GM19395 (cell line): ENCODE measurements around the gene TNFSF11.

Source experiments
- ATAC-seq: cut with Tn5 transposase; IDR thresholded peaks from one replicate; pipeline ENCODE4 v1.9.1; 2021; ENCODE audit warnings: mild to moderate bottlenecking, moderate library complexity; ENCODE audit not compliant: unreplicated experiment

The TNFSF11 gene

GRCh38 chr13:42574011-42574410 is at the start of gene TNFSF11:
Gene TNFSF11, plus strand, starts transcription at chr13:42574152. Its CDS starts 152 bp downstream, at chr13:42574304.
- peak; percentile 16 for ATAC-seq

- ATAC-seq = peak; percentile 74
Observed at GRCh38 chr13:42524487-42525034, 49.4 kb upstream of the TNFSF11 start.

- no peak for ATAC-seq
Observed at GRCh38 chr13:42525035-42525504, 48.9 kb upstream of the TNFSF11 start.

GRCh38 chr13:42526276-42526675 is 47.7 kb upstream of the TNFSF11 start:
- no peak for ATAC-seq

- no peak for ATAC-seq
Observed at GRCh38 chr13:42526804-42527203, 47.1 kb upstream of the TNFSF11 start.

- no peak for ATAC-seq
Observed at GRCh38 chr13:42532561-42533335, 41.2 kb upstream of the TNFSF11 start.

GRCh38 chr13:42533336-42533591 is 40.7 kb upstream of the TNFSF11 start:
- no peak for ATAC-seq

- no peak for ATAC-seq
Observed at GRCh38 chr13:42534785-42535184, 39.2 kb upstream of the TNFSF11 start.

- ATAC-seq = no peak
Observed at GRCh38 chr13:42538996-42539395, 35.0 kb upstream of the TNFSF11 start.

GRCh38 chr13:42539670-42540069 is 34.3 kb upstream of the TNFSF11 start:
- ATAC-seq = no peak

- no peak for ATAC-seq
Observed at GRCh38 chr13:42543215-42543797, 30.6 kb upstream of the TNFSF11 start.

GRCh38 chr13:42544246-42544926 is 29.6 kb upstream of the TNFSF11 start:
- no peak for ATAC-seq

GRCh38 chr13:42545842-42546241 is 28.1 kb upstream of the TNFSF11 start:
- no peak for ATAC-seq

- no peak for ATAC-seq
Observed at GRCh38 chr13:42547612-42548011, 26.3 kb upstream of the TNFSF11 start.

- ATAC-seq = peak; percentile 96
Observed at GRCh38 chr13:42548731-42549551, 25.0 kb upstream of the TNFSF11 start.

GRCh38 chr13:42549552-42549936 is 24.4 kb upstream of the TNFSF11 start:
- no peak for ATAC-seq

GRCh38 chr13:42551611-42552010 is 22.3 kb upstream of the TNFSF11 start:
- ATAC-seq = no peak

- no peak for ATAC-seq
Observed at GRCh38 chr13:42553098-42554046, 20.6 kb upstream of the TNFSF11 start.

GRCh38 chr13:42559057-42559456 is 14.9 kb upstream of the TNFSF11 start:
- no peak for ATAC-seq
